ENCODE data around the gene ARGLU1. TPM values are rescaled to one million over a fixed set of nuclear protein-coding genes. Genes with fewer than 3 reads are reported as not detected.
"Not testable (repeated sequence)": the region's sequence is repeated elsewhere in the genome, so short reads cannot be mapped to it uniquely, and the experiment has no call there.

ARGLU1 gene
- total RNA-seq, 1 donor from 2014 or later: 142 TPM

DNA sequence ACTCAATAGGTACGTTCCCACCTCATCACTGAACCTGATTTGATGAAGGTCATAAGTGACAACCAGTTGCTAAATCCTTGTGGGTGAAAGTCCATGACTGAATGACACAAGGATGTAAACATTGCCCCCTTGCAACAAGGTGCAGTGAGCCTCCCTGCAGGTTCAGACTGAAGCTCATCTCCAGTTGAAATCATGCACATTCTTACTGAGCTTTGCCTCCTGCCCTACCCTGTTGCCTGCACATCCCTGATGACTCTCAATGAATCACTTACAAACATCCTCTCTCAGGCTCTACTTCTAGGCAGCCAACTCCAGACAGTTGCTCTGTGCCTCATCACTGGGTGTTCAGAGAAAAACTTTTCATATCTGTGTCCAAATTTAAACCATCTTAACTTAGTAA, 42.5 kb upstream of the ARGLU1 start:
- Mint-ChIP-seq H3K9me3 (peaks cover 9% of the 10 kb centered on the region), H3K27me3 (ENCODE audit: low read depth) (no peaks in the 10 kb centered on the region), H3K4me1 (peaks cover 10% of the 10 kb centered on the region), H3K36me3 (ENCODE audit: low read depth) (no peaks in the 10 kb centered on the region), H3K27ac (ENCODE audit: unreplicated experiment) (no peak overlapping the region), H3K4me3 (no peak overlapping the region)
- TF ChIP-seq, protein P1, sequence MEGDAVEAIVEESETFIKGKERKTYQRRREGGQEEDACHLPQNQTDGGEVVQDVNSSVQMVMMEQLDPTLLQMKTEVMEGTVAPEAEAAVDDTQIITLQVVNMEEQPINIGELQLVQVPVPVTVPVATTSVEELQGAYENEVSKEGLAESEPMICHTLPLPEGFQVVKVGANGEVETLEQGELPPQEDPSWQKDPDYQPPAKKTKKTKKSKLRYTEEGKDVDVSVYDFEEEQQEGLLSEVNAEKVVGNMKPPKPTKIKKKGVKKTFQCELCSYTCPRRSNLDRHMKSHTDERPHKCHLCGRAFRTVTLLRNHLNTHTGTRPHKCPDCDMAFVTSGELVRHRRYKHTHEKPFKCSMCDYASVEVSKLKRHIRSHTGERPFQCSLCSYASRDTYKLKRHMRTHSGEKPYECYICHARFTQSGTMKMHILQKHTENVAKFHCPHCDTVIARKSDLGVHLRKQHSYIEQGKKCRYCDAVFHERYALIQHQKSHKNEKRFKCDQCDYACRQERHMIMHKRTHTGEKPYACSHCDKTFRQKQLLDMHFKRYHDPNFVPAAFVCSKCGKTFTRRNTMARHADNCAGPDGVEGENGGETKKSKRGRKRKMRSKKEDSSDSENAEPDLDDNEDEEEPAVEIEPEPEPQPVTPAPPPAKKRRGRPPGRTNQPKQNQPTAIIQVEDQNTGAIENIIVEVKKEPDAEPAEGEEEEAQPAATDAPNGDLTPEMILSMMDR (conservative IDR thresholded peaks at IDR 0.05): no peak
- no peak for DNase-seq (ENCODE audit: low read depth, low spot score)

DNA sequence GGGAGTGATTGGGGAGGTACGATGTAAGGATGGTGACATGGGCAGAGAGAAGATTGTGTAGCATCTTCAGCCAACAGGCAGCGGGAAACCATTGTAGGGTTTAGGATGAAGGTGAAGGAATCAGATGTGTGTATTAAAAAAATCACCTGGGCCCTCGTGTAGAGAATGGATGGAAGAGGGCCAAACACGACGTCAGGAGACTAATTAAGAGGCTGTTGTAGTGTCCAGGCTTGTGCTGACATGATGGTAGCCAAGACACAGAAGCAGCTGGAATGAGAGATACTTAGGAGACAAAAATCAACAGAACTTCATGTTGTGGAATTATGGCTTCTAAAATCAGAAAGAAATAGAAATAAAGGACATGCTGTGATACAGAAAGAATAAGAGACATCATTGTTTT, 41.2 kb upstream of the ARGLU1 start:
- H3K9me3 Mint-ChIP-seq: peaks cover 10% of the 10 kb centered on the region
- peaks cover 3% of the 10 kb centered on the region for H3K4me1 Mint-ChIP-seq
- H3K36me3 Mint-ChIP-seq (ENCODE audit: low read depth): no peaks in the 10 kb centered on the region
- H3K4me3 Mint-ChIP-seq: no peak overlapping the region
- H3K27ac Mint-ChIP-seq (ENCODE audit: unreplicated experiment): no peak overlapping the region
- no peak for DNase-seq (ENCODE audit: low read depth, low spot score)
- TF ChIP-seq, protein P1 (conservative IDR thresholded peaks at IDR 0.05): no peak
- H3K27me3 Mint-ChIP-seq (ENCODE audit: low read depth): no peaks in the 10 kb centered on the region

DNA sequence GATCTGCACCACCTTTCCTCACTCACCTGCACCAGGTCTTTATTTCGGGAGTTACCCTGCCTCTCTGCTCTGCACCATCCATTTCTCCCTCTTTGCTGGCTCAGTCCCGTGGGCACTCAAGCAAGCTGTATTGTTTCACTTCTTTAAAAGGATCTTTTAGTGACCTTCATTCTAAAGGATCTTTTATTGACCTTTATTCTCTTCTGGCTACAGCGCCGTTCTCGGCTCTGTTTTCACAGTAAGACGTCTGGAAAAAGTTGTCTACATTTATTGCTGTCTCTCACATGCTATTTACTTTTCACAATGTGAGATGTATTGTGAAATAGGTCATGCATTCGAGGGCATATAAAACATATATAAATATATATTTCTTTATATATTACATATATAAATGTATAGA, 35.6 kb upstream of the ARGLU1 start:
- TF ChIP-seq, protein P1 (conservative IDR thresholded peaks at IDR 0.05): no peak
- Mint-ChIP-seq H3K4me1 (peaks cover 4% of the 10 kb centered on the region), H3K27ac (ENCODE audit: unreplicated experiment) (no peak overlapping the region), H3K36me3 (ENCODE audit: low read depth) (no peaks in the 10 kb centered on the region), H3K9me3 (peaks cover 8% of the 10 kb centered on the region), H3K27me3 (ENCODE audit: low read depth) (no peaks in the 10 kb centered on the region), H3K4me3 (no peak overlapping the region)
- DNase-seq (ENCODE audit: low read depth, low spot score): no peak

DNA sequence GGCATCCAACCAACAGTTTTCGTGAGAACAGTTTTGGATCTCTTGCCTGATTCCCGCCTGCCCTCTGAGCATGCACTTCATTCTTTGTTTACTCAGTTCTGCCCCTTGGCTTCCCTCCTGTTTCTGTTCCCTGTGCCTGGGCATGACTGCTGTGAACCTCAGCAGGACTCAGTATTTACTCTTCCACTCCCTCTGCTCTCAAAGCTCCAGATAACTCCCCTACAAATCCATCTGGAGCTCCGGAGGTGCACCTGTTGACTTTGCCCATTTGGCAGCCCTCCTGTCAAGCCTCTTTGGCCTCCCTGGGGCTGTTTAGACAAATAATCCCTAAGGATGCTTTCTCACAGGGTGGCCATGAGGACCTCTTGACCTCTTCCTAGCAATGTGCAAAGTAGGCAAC, 34.2 kb upstream of the ARGLU1 start:
- Mint-ChIP-seq H3K4me3 (no peak overlapping the region), H3K36me3 (ENCODE audit: low read depth) (no peaks in the 10 kb centered on the region), H3K4me1 (peaks cover 4% of the 10 kb centered on the region), H3K27ac (ENCODE audit: unreplicated experiment) (no peak overlapping the region), H3K9me3 (peaks cover 11% of the 10 kb centered on the region), H3K27me3 (ENCODE audit: low read depth) (no peaks in the 10 kb centered on the region)
- no peak for DNase-seq (ENCODE audit: low read depth, low spot score)
- TF ChIP-seq, protein P1 (conservative IDR thresholded peaks at IDR 0.05): no peak

DNA sequence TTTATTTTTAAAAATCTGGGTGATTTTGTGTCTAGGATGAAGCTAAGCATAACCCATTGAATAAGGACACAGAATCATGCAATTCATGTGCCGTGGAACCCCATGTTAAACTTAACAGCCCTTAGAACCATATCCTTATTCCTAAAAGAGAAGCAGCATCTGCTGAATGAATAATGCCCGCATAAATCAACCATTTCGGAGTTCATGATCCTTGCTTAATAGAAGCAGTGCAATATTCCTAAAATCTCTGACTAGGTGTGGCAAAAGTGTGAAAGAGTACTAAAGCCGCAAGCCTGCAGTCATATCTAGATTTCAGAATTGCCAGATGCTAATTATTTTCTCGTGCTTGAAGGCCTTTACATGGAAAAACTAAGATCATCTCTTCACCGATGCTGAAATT, 33.6 kb upstream of the ARGLU1 start:
- Mint-ChIP-seq H3K4me1 (peaks cover 4% of the 10 kb centered on the region), H3K9me3 (peaks cover 11% of the 10 kb centered on the region), H3K27ac (ENCODE audit: unreplicated experiment) (no peak overlapping the region), H3K4me3 (no peak overlapping the region), H3K36me3 (ENCODE audit: low read depth) (no peaks in the 10 kb centered on the region), H3K27me3 (ENCODE audit: low read depth) (no peaks in the 10 kb centered on the region)
- DNase-seq (ENCODE audit: low read depth, low spot score): no peak
- TF ChIP-seq, protein P1 (conservative IDR thresholded peaks at IDR 0.05): no peak

DNA sequence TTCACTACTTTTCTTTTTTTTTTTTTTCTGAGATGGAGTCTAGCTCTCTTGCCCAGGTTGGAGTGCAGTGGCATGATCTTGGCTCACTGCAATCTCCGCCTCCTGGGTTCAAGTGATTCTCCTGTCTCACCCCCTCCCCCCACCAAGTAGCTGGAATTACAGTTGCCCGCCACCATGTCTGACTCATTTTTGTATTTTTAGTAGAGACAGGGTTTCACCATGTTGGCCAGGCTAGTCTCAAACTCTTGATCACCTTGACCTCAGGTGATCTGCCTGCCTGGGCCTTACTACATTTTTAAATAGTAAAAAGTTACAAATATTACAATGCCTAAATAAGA, 32.8 kb upstream of the ARGLU1 start:
- H3K27me3 Mint-ChIP-seq (ENCODE audit: low read depth); H3K27ac Mint-ChIP-seq (ENCODE audit: unreplicated experiment); H3K4me3 Mint-ChIP-seq; H3K9me3 Mint-ChIP-seq; DNase-seq (ENCODE audit: low read depth, low spot score); H3K36me3 Mint-ChIP-seq (ENCODE audit: low read depth): not testable (repeated sequence)
- peaks cover 12% of the 10 kb centered on the region for H3K4me1 Mint-ChIP-seq

All from neural crest cell (in vitro differentiated cells).